Adrenal gland (tissue), 5 donors: Measurements from ENCODE around the gene TRAPPC2L.

ENCODE experiments used
- CTCF ChIP-seq, 6 experiments: fragments of 450-650 bp in 4 of 6; fragments of 200-600 bp in 2 of 6; sonication (generic) in 1 of 6; IDR thresholded peaks; 1 replicate in 5 of 6; 2 replicates in 1 of 6; pipeline versions ENCODE4 v1.5.1 to v1.8.0; 2016 to 2021; ENCODE audit warnings: antibody characterized with exemption in 6 of 6, mild to moderate bottlenecking in 2 of 6, moderate library complexity in 1 of 6
- POLR2A ChIP-seq, 2 donors: fragments of 450-650 bp; IDR thresholded peaks; one replicate each; pipeline ENCODE4 v1.6.1; 2017; ENCODE audit warnings: antibody characterized with exemption in 2 of 2, mild to moderate bottlenecking in 2 of 2, moderate library complexity in 1 of 2
- donor health status: DM: no; HTN: no; CAD: no.

DNA sequence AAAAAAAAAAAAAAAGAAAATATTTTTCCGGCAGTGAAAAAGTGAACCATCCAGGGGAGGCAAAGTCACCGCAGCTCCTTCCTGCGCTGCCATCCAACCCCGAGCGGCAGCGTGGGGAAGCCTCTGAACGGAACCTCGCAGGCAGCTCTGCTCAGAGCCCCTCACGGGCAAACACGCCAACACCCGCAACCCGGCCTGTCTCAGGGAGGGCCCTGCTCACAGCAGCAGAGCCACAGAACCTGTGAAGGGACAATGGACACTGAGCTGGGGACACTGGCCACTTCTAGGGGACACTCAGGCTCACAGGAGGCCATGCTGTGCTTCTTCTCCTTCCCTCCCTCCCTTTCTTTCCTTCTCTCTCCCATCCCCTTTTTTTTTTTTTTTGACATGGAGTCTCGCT is 23.8 kb upstream of the TRAPPC2L start:
- TF ChIP-seq CTCF (IDR thresholded peaks at IDR 0.05) (no peak), POLR2A (IDR thresholded peaks at IDR 0.05) (no peak)
